HCT116 (cell line): ENCODE data around the gene SELE. TPM values are rescaled to one million over a fixed set of nuclear protein-coding genes. Genes with fewer than 3 reads are reported as not detected.

Experiments used
- ATAC-seq: fragments of 200-7000 bp; cut with Tn5 transposase; 2 replicates; pipeline ENCODE4 v1.9.1; 2020; ENCODE audit warnings: mild to moderate bottlenecking, moderate library complexity
- BruUV-seq: library from RNA; stranded (reverse); fragments of 400-500 nt; replicated peaks from 2 replicates; lab custom pipeline; 2021; lab: Mats Ljungman, UMichigan
- CTCF ChIA-PET: fragments of 300-600 bp; sonication (Branson Sonifier 250); formaldehyde crosslinking; loops from one replicate; lab custom pipeline; 2021; ENCODE audit warnings: antibody characterized with exemption; lab: Charles Lee
- POLR2A ChIA-PET: fragments of 300-600, 350-600 bp; sonication (Branson Sonifier 250); formaldehyde crosslinking; loops from one replicate; lab custom pipeline; 2021; ENCODE audit warnings: antibody characterized with exemption; lab: Charles Lee
- RAD21 ChIA-PET, 2 experiments: fragments of 300-600 bp; sonication (Branson Sonifier 250); formaldehyde crosslinking; loops; one replicate each; lab custom pipeline; 2023; ENCODE audit warnings: low total read pairs in 2 of 2; ENCODE audit not compliant: uncharacterized antibody in 2 of 2, unreplicated experiment in 2 of 2, low non-redundant PET in 1 of 2; lab: Charles Lee
- DNase-seq: peaks from one replicate; pipeline ENCODE4 v3.0.0-alpha.2; 2010; ENCODE audit warnings: low read depth, low spot score
- H2AFZ ChIP-seq: fragments of 200-600 bp; shearing (Covaris generic), sonication (generic); 2 replicates; pipeline ENCODE4 v1.6.1; 2017; ENCODE audit warnings: low read depth, mixed run types, mixed read lengths, antibody characterized with exemption, low read length; ENCODE audit not compliant: poor library complexity, severe bottlenecking
- H3K27ac ChIP-seq: 2 replicates; pipeline ENCODE4 v1.5.1; 2012; ENCODE audit warnings: low read depth, low read length
- H3K27me3 ChIP-seq: fragments of 200-600 bp; sonication (generic); 2 replicates; pipeline ENCODE4 v1.6.1; 2016; ENCODE audit warnings: mixed run types, low read length, mixed read lengths; ENCODE audit not compliant: insufficient read depth
- H3K36me3 ChIP-seq, 2 experiments: fragments of 200-500 bp in 1 of 2; fragments of 200-600 bp in 1 of 2; sonication (Bioruptor generic) in 1 of 2; sonication (generic) in 1 of 2; 2 replicates each; pipeline versions ENCODE4 v1.5.1 to v1.6.1; 2014 to 2016; ENCODE audit warnings: low read length in 2 of 2, inconsistent platforms in 1 of 2, mixed read lengths in 1 of 2, mixed run types in 1 of 2; ENCODE audit not compliant: insufficient read depth in 2 of 2, control insufficient read depth in 1 of 2
- H3K4me1 ChIP-seq, 2 experiments: fragments of 200-600 bp in 1 of 2; sonication (generic) in 1 of 2; 2 replicates each; pipeline versions ENCODE4 v1.5.1 to v1.6.1; 2012 to 2017; ENCODE audit warnings: low read length in 2 of 2, inconsistent platforms in 1 of 2, mild to moderate bottlenecking in 1 of 2, mixed read lengths in 1 of 2, mixed run types in 1 of 2, moderate library complexity in 1 of 2; ENCODE audit not compliant: insufficient read depth in 2 of 2, control insufficient read depth in 1 of 2
- H3K4me2 ChIP-seq: fragments of 200-600 bp; sonication (generic); 2 replicates; pipeline ENCODE4 v1.6.1; 2017; ENCODE audit warnings: mixed run types, low read length, mixed read lengths
- H3K4me3 ChIP-seq, 2 experiments: fragments of 200-600 bp in 1 of 2; sonication (generic) in 1 of 2; replicated peaks in 1 of 2; 2 replicates each; pipeline ENCODE4 v1.5.1; 2011 to 2016; ENCODE audit warnings: low read length in 2 of 2, control low read depth in 1 of 2, low read depth in 1 of 2, mild to moderate bottlenecking in 1 of 2, mixed read lengths in 1 of 2, mixed run types in 1 of 2
- H3K79me2 ChIP-seq: fragments of 200-600 bp; sonication (generic); 2 replicates; pipeline ENCODE4 v1.6.1; 2017; ENCODE audit warnings: mild to moderate bottlenecking, mixed run types, low read length, moderate library complexity, mixed read lengths; ENCODE audit not compliant: insufficient read depth
- H3K9ac ChIP-seq: fragments of 200-600 bp; sonication (generic); 2 replicates; pipeline ENCODE4 v1.6.1; 2016; ENCODE audit warnings: low read length, mixed read lengths
- H3K9me2 ChIP-seq: fragments of 200-600 bp; sonication (generic), shearing (Covaris generic); 2 replicates; pipeline ENCODE4 v1.6.1; 2017; ENCODE audit warnings: mixed run types, mild to moderate bottlenecking, moderate library complexity; ENCODE audit not compliant: insufficient read depth
- H3K9me3 ChIP-seq, 2 experiments: fragments of 200-500 bp in 1 of 2; fragments of 200-600 bp in 1 of 2; sonication (Bioruptor generic) in 1 of 2; sonication (generic) in 1 of 2; 2 replicates each; pipeline ENCODE4 v1.6.1; 2014 to 2017; ENCODE audit warnings: low read length in 2 of 2, mixed read lengths in 2 of 2, inconsistent platforms in 1 of 2, low read depth in 1 of 2, mild to moderate bottlenecking in 1 of 2, mixed run types in 1 of 2, moderate library complexity in 1 of 2; ENCODE audit not compliant: control insufficient read depth in 1 of 2, insufficient read depth in 1 of 2
- H4K20me1 ChIP-seq: fragments of 200-600 bp; sonication (generic), shearing (Covaris generic); 2 replicates; pipeline ENCODE4 v1.6.1; 2017; ENCODE audit warnings: mixed run types, mild to moderate bottlenecking, moderate library complexity; ENCODE audit not compliant: insufficient read depth
- CEBPB ChIP-seq: IDR thresholded peaks from 2 replicates; pipeline ENCODE4 v1.6.1; 2012; ENCODE audit warnings: low read depth
- EZH2 ChIP-seq: fragments of 200-600 bp; sonication (generic); IDR thresholded peaks from 2 replicates; pipeline ENCODE4 v1.6.1; 2017; ENCODE audit warnings: antibody characterized with exemption, mixed run types
- EZH2phosphoT487 ChIP-seq: fragments of 200-600 bp; IDR thresholded peaks from 2 replicates; pipeline ENCODE4 v1.6.1; 2018; ENCODE audit warnings: antibody characterized with exemption, borderline replicate concordance
- JUND ChIP-seq: IDR thresholded peaks from 2 replicates; pipeline ENCODE4 v1.6.1; 2012
- POLR2A ChIP-seq: IDR thresholded peaks from 2 replicates; pipeline ENCODE4 v1.7.0; 2011; ENCODE audit warnings: borderline replicate concordance; ENCODE audit not compliant: insufficient read depth, insufficient read length; ENCODE audit errors: extremely low read depth
- POLR2AphosphoS5 ChIP-seq: IDR thresholded peaks from 2 replicates; pipeline ENCODE4 v1.6.1; 2011; ENCODE audit warnings: mild to moderate bottlenecking, low read depth, low read length, moderate library complexity
- RAD21 ChIP-seq: IDR thresholded peaks from 2 replicates; pipeline ENCODE4 v1.6.1; 2012; ENCODE audit warnings: low read depth, mild to moderate bottlenecking
- SP1 ChIP-seq: IDR thresholded peaks from 2 replicates; pipeline ENCODE4 v1.6.1; 2012; ENCODE audit warnings: low read depth
- SRF ChIP-seq: IDR thresholded peaks from 2 replicates; pipeline ENCODE4 v1.6.1; 2012; ENCODE audit warnings: low read depth
- ZFX ChIP-seq: fragments of 450-650 bp; IDR thresholded peaks from 2 replicates; pipeline ENCODE4 v1.6.1; 2017
- ZNF274 ChIP-seq: fragments of 200-500 bp; sonication (Bioruptor generic); IDR thresholded peaks from 2 replicates; pipeline ENCODE4 v1.6.1; 2014; ENCODE audit warnings: mild to moderate bottlenecking, low read depth, low read length, inconsistent platforms
- intact Hi-C: fragments of 100-400 bp; cut with micrococcal nuclease; formaldehyde crosslinking; loops from 2 replicates; pipeline ENCODE4 v1.10.0; 2022
- total RNA-seq: library from RNA; stranded (reverse); gene quantifications from one replicate; pipeline ENCODE4 v1.2.1, GENCODE V29; 2021; ENCODE audit not compliant: unreplicated experiment
- TF ChIP-seq, protein P1 (sequence below): IDR thresholded peaks from 2 replicates; pipeline ENCODE4 v1.6.1; 2012
- TF ChIP-seq, protein P2 (sequence below): IDR thresholded peaks from 2 replicates; pipeline ENCODE4 v1.6.1; 2011; ENCODE audit warnings: mild to moderate bottlenecking, low read length, moderate library complexity; ENCODE audit not compliant: insufficient replicate concordance; ENCODE audit errors: extremely low read depth

SELE gene
- total RNA-seq, 1 experiment from 2014 or later = not detected

DNA sequence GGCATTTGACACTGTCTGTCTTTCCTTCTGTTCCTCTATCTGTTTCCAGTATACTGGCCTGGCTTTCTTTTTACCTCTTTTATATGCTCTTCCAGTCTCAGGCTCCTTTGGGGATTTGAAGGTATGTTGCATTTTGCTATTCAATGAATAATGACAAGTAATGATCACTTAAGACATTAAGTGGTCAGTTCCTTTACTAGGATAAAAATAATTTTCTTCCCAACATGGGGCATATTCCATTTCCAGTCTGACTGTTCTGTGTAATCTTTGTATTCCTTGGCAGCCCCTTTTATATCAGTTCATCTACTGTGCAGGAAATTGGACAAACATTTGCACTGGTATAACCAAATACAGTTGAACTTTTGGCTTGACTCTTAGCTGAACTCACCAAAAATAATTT, 45.3 kb upstream of the SELE start:
- TF ChIP-seq POLR2A = no peak
- TF ChIP-seq EZH2 = no peak
- no peak for TF ChIP-seq JUND
- no peak for TF ChIP-seq ZFX
- no peak for TF ChIP-seq POLR2AphosphoS5
- TF ChIP-seq SP1 = no peak
- no peak for TF ChIP-seq EZH2phosphoT487
- no peak for TF ChIP-seq ZNF274
- TF ChIP-seq, protein P1, sequence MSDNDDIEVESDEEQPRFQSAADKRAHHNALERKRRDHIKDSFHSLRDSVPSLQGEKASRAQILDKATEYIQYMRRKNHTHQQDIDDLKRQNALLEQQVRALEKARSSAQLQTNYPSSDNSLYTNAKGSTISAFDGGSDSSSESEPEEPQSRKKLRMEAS = no peak
- TF ChIP-seq CEBPB = no peak
- TF ChIP-seq, protein P2, sequence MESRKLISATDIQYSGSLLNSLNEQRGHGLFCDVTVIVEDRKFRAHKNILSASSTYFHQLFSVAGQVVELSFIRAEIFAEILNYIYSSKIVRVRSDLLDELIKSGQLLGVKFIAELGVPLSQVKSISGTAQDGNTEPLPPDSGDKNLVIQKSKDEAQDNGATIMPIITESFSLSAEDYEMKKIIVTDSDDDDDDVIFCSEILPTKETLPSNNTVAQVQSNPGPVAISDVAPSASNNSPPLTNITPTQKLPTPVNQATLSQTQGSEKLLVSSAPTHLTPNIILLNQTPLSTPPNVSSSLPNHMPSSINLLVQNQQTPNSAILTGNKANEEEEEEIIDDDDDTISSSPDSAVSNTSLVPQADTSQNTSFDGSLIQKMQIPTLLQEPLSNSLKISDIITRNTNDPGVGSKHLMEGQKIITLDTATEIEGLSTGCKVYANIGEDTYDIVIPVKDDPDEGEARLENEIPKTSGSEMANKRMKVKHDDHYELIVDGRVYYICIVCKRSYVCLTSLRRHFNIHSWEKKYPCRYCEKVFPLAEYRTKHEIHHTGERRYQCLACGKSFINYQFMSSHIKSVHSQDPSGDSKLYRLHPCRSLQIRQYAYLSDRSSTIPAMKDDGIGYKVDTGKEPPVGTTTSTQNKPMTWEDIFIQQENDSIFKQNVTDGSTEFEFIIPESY = no peak
- TF ChIP-seq RAD21 = no peak
- TF ChIP-seq SRF = no peak
- BruUV-seq = no TSS peak
- no peaks in the 10 kb centered on the region for H3K36me3 ChIP-seq
- peak overlapping the region; percentile 13 for H2AFZ ChIP-seq
- ChIA-PET CTCF (no interaction called here), RAD21 (no interaction called here), POLR2A (no interaction called here)
- no peaks in the 10 kb centered on the region for H4K20me1 ChIP-seq
- H3K4me2 ChIP-seq = no peak overlapping the region
- no peak overlapping the region for H3K4me3 ChIP-seq
- no peak for ATAC-seq
- H3K9me3 ChIP-seq = no peaks in the 10 kb centered on the region
- intact Hi-C loops = no loop called here
- no peaks in the 10 kb centered on the region for H3K9me2 ChIP-seq
- no peaks in the 10 kb centered on the region for H3K27me3 ChIP-seq
- H3K9ac ChIP-seq = no peak overlapping the region
- H3K27ac ChIP-seq = no peak overlapping the region
- H3K79me2 ChIP-seq = no peaks in the 10 kb centered on the region
- DNase-seq = no peak
- peaks cover 14 to 41% of the 10 kb centered on the region in 2 experiments for H3K4me1 ChIP-seq
